ENCODE measurements around the gene EVPL.

- TF ChIP-seq, protein P1, sequence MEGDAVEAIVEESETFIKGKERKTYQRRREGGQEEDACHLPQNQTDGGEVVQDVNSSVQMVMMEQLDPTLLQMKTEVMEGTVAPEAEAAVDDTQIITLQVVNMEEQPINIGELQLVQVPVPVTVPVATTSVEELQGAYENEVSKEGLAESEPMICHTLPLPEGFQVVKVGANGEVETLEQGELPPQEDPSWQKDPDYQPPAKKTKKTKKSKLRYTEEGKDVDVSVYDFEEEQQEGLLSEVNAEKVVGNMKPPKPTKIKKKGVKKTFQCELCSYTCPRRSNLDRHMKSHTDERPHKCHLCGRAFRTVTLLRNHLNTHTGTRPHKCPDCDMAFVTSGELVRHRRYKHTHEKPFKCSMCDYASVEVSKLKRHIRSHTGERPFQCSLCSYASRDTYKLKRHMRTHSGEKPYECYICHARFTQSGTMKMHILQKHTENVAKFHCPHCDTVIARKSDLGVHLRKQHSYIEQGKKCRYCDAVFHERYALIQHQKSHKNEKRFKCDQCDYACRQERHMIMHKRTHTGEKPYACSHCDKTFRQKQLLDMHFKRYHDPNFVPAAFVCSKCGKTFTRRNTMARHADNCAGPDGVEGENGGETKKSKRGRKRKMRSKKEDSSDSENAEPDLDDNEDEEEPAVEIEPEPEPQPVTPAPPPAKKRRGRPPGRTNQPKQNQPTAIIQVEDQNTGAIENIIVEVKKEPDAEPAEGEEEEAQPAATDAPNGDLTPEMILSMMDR (IDR thresholded peaks at IDR 0.05) = no peak
- no peak for TF ChIP-seq POLR2A (IDR thresholded peaks at IDR 0.05)
Measured at GRCh38 chr17:76046064-76046463, 19.0 kb upstream of the EVPL start.
